ENCODE results near the gene SLC16A6.

SLC16A6 gene

DNA sequence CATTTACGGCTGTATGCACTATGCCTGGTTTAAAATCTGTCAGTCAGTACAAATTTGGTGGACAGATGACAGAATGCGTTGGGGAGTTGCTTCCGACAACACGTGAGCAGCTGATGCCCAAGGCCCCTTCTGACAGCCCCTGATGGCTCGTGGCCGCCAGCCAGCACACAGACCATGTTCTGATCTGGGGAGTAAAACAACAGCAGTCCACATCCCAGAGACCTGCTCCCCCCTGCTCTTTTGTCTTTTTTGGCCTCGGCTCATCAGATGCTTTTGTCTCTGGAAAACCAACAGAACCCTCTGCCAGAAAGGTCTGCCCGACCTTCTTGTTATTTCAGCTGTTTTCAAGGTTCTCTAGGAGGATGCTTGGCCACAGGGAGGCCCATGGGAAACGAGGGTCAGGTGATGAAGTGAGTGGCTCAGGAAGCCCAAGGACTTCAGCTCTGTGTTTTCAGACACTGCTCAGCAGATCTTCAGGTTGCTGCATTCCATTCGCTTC, 11.2 kb upstream of the SLC16A6 start:
- H3K4me1 ChIP-seq (ENCODE audit: insufficient read depth, low read length), result peaks cover 13% of the 10 kb centered on the region
- H3K9ac ChIP-seq (ENCODE audit: low read depth, low read length), result no peak overlapping the region
- H3K36me3 ChIP-seq (ENCODE audit: insufficient read depth, low read length), result no peaks in the 10 kb centered on the region
- H3K9me3 ChIP-seq (ENCODE audit: control insufficient read depth, insufficient read depth, low read length), result no peaks in the 10 kb centered on the region

DNA sequence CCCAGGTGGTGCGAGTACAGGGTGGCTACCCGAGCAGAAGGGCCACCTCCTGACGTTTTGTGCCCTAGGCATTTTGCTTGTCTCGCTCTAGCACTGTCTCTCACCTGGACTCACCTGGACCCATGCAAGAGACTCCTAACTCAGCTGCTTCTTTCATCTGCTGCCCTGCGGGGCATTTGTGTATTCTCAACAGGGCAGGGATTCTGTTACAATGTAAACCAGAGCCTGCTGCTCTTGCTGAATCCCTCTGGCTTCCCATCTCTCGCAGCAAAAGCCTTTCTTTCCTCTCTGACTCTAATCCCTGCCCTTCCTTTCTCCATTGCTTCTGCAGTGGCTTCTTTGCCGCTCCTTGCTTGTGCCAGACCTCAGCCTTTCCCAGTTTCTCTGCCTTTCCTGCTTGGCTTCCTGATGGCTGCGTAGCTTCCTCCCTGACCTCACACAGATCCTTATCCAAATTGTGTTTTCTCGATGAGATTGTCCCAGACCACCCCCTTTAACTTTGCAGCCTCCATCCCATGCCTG, 10.6 kb upstream of the SLC16A6 start:
- no peak overlapping the region for H3K9ac ChIP-seq (ENCODE audit: low read depth, low read length)
- H3K9me3 ChIP-seq (ENCODE audit: control insufficient read depth, insufficient read depth, low read length), result no peaks in the 10 kb centered on the region
- peaks cover 14% of the 10 kb centered on the region for H3K4me1 ChIP-seq (ENCODE audit: insufficient read depth, low read length)
- H3K36me3 ChIP-seq (ENCODE audit: insufficient read depth, low read length), result no peaks in the 10 kb centered on the region

DNA sequence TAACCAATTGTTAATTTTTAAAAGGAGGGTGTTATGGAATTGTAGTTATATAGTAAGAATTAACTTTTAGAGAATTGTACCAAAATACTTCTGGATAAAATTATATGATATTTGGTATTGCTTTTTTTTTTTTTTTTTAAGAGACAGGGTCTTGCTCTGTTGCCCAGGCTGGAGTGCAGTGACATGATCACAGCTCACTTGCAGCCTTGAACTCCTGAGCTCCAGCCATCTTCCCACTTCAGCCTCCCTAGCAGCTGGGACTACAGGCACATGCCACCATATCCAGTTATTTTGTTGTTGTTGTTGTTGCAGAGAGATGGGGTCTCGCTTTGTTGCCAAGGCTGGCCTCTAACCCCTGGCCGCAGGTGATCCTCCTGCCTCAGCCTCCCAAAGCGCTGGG, 8.9 kb upstream of the SLC16A6 start:
- Histone ChIP-seq H3K9me3 (ENCODE audit: control insufficient read depth, insufficient read depth, low read length) (no peaks in the 10 kb centered on the region), H3K4me1 (ENCODE audit: insufficient read depth, low read length) (peaks cover 24% of the 10 kb centered on the region), H3K9ac (ENCODE audit: low read depth, low read length) (no peak overlapping the region), H3K36me3 (ENCODE audit: insufficient read depth, low read length) (no peaks in the 10 kb centered on the region)

DNA sequence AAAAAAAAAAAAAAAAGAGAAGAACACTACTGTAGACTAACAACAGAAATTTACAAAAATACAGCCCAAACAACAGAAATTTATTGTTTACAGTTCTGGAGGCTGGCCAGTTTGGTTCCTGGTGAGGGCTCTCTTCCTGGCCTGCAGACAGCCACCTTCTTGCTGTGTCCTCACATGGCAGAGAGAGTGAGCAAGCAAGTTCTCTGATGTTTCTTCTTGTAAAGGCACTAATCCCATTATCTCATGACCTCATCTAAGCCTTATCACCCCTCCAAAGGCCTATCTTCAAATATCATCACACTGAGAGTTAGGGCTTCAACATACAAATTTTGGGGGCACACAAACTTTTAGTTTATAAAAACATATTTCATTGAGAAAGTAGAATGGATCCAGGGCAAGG, 7.7 kb upstream of the SLC16A6 start:
- H3K4me1 ChIP-seq (ENCODE audit: insufficient read depth, low read length), result peaks cover 36% of the 10 kb centered on the region
- H3K9ac ChIP-seq (ENCODE audit: low read depth, low read length), result no peak overlapping the region
- H3K36me3 ChIP-seq (ENCODE audit: insufficient read depth, low read length), result no peaks in the 10 kb centered on the region
- H3K9me3 ChIP-seq (ENCODE audit: control insufficient read depth, insufficient read depth, low read length), result no peaks in the 10 kb centered on the region

DNA sequence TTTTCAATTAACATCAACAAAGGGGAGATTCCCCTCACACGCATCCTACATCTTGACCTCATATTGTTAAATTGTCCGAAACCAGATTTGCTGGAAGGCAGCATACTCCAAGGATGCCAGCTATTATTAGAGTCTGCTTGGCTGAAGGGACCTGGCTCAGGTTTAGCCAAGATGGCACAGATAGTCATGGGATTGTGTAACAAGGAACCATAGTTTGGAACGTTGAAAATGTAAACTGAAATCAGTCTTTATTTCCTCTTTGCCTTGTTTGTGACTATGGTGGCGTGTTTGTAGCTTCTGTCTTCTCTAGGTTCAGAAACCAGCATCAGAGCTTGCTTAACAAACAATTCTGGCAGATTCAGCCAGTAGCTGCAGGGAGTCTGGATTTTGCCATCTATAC, 6.3 kb upstream of the SLC16A6 start:
- no peaks in the 10 kb centered on the region for H3K36me3 ChIP-seq (ENCODE audit: insufficient read depth, low read length)
- no peaks in the 10 kb centered on the region for H3K9me3 ChIP-seq (ENCODE audit: control insufficient read depth, insufficient read depth, low read length)
- H3K4me1 ChIP-seq (ENCODE audit: insufficient read depth, low read length), result peaks cover 34% of the 10 kb centered on the region
- no peak overlapping the region for H3K9ac ChIP-seq (ENCODE audit: low read depth, low read length)

DNA sequence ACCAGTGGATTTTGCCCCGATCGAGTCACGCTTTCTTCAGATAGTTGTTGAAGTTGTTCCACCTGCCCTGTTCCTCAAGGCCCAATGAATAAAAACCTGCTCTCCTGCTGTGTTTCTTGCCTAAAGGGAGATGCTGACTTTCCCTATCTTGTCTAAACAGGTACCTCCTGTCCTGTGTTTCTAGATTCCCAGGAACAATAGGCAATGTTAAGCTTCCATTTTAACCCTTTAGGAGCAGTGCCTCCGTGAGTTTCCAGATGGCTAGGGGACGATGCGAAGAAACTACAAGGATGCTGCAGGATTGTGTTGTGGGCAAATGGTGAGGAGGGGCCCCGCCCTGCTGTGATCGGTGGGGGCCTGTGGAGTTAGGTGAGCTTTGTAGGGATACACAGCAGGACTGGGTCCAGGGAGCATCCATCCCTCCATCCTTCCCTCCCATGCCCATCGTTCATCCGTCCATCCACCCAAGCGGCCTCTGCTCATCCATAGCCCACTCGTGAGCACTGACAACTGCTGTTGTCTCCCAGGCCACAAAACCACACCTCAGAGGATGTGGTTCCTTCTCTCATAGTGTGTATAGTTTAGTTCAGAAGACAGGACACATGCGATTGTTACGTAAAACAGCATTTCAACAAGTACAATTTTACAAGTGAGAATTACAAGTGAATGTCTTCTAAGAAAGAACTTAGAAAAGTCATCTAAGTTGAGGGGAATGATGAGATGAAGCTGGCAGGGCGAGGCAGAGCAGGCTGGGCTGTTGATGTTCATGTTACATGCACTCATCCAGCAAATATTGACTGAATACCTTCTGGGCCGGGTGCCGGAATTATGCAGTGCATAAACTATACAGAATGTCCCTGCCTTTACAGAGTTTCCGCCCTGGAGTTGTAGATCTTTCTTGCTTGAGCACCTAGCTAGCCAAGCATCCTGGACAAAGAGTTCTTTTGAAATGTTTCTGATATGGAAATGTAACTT, 5.6 kb upstream of the SLC16A6 start:
- Histone ChIP-seq H3K9me3 (ENCODE audit: control insufficient read depth, insufficient read depth, low read length) (no peaks in the 10 kb centered on the region), H3K9ac (ENCODE audit: low read depth, low read length) (no peak overlapping the region), H3K4me1 (ENCODE audit: insufficient read depth, low read length) (peaks cover 27% of the 10 kb centered on the region), H3K36me3 (ENCODE audit: insufficient read depth, low read length) (no peaks in the 10 kb centered on the region)

DNA sequence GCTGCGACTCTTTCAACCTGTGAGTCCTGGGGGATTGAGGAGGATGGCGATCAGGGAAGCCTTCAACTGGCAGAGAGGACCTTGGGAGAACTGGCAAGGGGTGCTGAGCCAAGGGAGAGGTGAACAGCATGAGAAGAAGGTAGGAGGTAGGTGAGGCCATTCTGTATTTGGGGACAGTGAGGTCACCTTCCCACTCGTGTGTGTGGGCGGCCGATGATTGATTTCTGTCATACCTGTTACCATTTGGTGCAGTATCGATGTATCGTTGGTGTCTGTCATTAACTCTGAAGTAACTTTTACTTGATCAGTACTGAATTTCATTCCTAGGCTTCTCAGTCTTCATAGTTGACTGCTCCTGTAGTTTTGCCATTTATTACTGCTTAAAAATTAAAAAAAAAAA, 4.2 kb upstream of the SLC16A6 start:
- no peaks in the 10 kb centered on the region for H3K36me3 ChIP-seq (ENCODE audit: insufficient read depth, low read length)
- peaks cover 27% of the 10 kb centered on the region for H3K4me1 ChIP-seq (ENCODE audit: insufficient read depth, low read length)
- no peaks in the 10 kb centered on the region for H3K9me3 ChIP-seq (ENCODE audit: control insufficient read depth, insufficient read depth, low read length)
- H3K9ac ChIP-seq (ENCODE audit: low read depth, low read length), result no peak overlapping the region

DNA sequence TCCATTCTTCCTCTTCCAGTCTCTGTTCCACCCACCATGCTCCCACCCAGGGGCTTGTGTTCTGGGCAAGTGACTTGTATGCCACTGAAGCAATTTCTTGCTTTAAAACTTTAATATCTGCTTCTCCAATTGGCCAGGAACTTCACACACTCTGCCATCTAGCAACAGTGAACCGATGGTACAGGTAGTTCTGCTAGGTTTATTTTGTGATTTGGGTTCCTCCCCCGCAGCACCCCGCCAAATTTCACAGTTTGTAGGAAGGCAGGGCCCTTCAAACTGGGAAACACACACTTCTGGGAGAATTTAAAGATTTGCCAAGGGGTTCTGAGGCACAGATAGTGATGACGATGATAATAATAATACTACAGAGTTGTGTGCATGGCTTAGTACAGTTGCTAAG, 3.7 kb upstream of the SLC16A6 start:
- Histone ChIP-seq H3K9ac (ENCODE audit: low read depth, low read length) (no peak overlapping the region), H3K9me3 (ENCODE audit: control insufficient read depth, insufficient read depth, low read length) (no peaks in the 10 kb centered on the region), H3K4me1 (ENCODE audit: insufficient read depth, low read length) (peaks cover 30% of the 10 kb centered on the region), H3K36me3 (ENCODE audit: insufficient read depth, low read length) (no peaks in the 10 kb centered on the region)

DNA sequence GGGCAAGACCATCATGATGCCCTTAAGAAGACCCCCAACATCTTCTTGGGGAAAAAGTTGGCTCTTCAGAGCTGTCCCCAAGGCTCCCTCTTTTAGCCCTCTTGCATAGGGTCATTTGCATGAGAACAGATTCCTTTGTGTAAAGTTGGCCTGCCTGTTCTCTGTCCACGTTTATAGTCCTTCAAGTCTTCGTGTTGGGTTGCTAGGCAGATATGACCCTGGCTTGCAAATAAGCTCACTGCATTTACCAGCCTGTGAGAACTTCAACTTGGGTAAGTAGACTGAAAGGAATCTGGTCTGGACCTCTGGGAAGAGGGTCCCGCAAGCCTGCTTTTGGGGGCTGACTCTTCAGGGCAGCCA, 3.2 kb upstream of the SLC16A6 start:
- no peaks in the 10 kb centered on the region for H3K9me3 ChIP-seq (ENCODE audit: control insufficient read depth, insufficient read depth, low read length)
- H3K9ac ChIP-seq (ENCODE audit: low read depth, low read length), result no peak overlapping the region
- H3K36me3 ChIP-seq (ENCODE audit: insufficient read depth, low read length), result no peaks in the 10 kb centered on the region
- peaks cover 34% of the 10 kb centered on the region for H3K4me1 ChIP-seq (ENCODE audit: insufficient read depth, low read length)

DNA sequence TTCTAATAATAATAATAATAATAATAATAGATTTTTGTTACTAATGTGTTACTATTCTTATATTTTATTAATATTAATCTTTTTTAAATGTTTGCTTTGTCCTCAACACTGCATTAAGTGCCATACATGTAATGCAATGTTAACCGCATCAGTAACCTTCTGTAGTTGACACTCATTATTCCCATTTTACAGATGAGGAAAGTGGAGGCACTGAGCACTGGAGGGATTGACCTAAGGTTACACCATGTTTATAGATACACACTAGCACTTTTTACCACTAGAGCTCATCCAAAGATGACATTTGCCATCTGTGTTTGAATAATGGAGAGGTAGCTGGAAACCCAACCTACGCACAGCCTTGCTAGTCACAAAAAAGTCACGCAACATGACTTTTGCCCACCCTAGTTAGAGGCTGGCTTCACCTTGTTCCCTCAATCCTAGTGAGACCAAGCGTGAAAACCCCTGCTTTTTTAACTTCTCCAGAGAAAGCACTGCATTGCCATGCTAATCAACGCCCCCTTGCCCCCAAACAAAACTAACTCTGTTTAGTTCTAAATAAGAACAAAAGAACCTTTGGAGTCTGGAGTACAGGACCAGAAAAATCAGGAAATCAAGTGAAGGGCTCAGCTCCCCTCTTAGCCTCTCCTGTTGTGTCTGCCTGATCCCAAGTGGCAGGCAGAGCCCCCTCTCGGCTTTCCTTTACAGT, 2.7 kb upstream of the SLC16A6 start:
- peaks cover 38% of the 10 kb centered on the region for H3K4me1 ChIP-seq (ENCODE audit: insufficient read depth, low read length)
- no peak overlapping the region for H3K9ac ChIP-seq (ENCODE audit: low read depth, low read length)
- H3K36me3 ChIP-seq (ENCODE audit: insufficient read depth, low read length), result no peaks in the 10 kb centered on the region
- H3K9me3 ChIP-seq (ENCODE audit: control insufficient read depth, insufficient read depth, low read length), result no peaks in the 10 kb centered on the region

DNA sequence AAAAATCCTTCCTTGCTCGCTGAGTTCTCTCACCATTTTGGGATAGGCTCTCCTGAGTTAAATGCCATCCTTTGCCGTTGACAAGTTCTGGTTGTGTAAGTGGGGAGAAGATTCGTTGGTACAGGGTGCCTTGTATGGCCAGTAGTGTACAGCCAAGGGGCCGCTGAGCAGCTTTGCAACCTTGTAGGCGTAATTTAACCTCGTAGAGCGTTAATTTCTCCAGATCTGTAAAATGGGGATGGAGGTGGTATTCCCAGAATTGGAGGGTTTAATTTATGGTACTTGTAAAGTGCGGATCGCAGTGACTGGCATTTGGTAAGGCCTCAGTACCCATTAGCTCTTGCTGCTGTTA, 1.7 kb upstream of the SLC16A6 start:
- H3K4me1 ChIP-seq (ENCODE audit: insufficient read depth, low read length), result peaks cover 42% of the 10 kb centered on the region
- H3K9me3 ChIP-seq (ENCODE audit: control insufficient read depth, insufficient read depth, low read length), result no peaks in the 10 kb centered on the region
- H3K9ac ChIP-seq (ENCODE audit: low read depth, low read length), result peak overlapping the region; percentile 84; the same call in 1 of the 2 replicates

DNA sequence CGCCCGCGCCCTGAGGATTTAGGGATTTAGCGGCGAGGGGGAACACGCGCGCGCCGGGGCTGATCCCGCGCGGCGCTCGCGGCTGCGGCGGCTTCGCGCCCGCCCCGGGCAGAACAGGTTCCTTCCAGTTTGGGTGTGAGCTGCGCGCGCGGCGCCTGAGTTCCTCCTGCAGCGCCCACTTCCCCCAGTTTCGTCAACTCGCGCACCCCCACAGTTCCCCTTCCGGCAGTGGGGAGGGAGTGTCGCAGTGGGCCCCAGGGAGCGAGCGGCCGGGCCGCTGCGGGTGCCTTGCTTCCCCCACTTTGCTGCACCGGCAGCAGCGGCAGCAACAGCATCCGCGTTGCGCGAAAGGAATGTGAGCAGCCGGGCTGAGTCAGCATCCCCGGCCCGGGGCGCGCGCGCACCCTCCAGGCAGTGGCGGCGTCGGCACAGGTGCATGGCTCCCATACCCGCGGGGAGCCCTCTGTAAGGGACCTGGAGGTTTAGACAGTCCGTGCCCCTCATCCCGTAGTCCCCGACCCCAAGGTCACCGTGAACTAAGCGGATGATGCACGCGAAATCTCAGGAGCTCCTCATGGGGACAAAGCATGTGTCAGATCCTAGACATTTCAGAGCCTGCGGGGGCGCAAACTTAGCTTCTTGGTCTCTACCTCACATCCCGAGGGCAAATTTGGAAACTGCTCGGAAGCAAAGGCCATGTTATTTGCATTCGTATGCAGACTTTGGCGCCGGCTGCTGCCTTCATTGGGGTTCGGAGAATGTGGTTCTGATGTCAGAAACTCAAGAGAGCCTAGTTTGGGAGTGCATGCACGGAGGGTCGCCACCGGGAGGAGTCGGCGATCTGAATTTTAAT, 1.1 kb upstream of the SLC16A6 start:
- Histone ChIP-seq H3K9me3 (ENCODE audit: control insufficient read depth, insufficient read depth, low read length) (no peaks in the 10 kb centered on the region), H3K9ac (ENCODE audit: low read depth, low read length) (peak overlapping the region; percentile 84), H3K36me3 (ENCODE audit: insufficient read depth, low read length) (no peaks in the 10 kb centered on the region), H3K4me1 (ENCODE audit: insufficient read depth, low read length) (peaks cover 42% of the 10 kb centered on the region)

More for the DNA sequence above, 1.7 kb upstream of the SLC16A6 start:
- H3K36me3 ChIP-seq (ENCODE audit: insufficient read depth, low read length), result no peaks in the 10 kb centered on the region

DNA sequence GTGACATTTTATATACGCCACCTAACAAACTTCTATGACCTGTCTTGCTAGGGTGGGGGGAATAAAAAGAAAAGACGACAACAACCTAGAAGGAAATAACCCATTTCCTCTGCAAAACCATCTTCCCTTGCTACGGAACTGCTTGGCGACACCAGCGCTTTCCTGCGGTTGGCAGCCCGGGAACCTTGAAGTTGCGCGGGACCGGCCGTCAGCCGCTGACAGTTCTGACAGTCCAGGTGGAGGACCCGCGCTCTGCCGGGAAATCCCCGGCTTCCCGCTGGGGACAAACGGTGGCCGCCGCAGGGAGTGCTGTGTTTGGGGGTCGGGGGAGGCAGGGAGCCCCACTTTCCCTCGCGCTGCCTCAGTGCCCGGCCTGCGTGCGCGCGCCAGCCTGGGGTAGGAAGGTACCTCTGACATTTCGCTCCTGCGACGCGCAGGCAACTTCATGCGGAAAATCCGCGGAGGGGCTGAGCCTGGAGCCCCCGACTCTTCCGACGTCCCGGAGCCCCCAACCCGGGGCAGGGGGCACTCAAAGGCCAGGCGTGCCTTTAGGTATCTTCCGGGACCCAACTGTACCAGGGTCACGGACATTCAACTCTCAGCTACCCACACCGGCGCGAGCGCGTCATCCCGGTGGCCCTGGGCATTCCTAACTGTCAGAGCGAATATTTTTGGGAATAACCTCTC, 516 bp downstream of the SLC16A6 start:
- peak overlapping the region; percentile 84; the same call in 1 of the 2 replicates for H3K9ac ChIP-seq (ENCODE audit: low read depth, low read length)
- peaks cover 34% of the 10 kb centered on the region for H3K4me1 ChIP-seq (ENCODE audit: insufficient read depth, low read length)
- no peaks in the 10 kb centered on the region for H3K36me3 ChIP-seq (ENCODE audit: insufficient read depth, low read length)
- H3K9me3 ChIP-seq (ENCODE audit: control insufficient read depth, insufficient read depth, low read length), result no peaks in the 10 kb centered on the region

DNA sequence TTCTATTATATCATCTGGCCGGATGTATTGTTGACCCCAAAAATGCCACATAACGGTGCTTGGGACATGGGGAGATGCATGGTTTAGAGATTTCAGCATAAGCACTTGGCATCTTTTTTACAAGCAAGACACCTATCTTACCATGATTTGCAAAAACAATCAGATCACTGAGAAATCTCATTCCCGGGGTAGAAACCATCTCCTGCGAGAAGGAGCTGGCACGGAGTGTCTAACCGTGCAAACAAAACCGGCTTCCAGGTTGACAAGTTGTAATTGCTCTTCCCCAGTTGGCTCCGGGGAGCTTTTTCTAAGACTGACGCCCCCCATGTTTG, 1.0 kb downstream of the SLC16A6 start:
- H3K36me3 ChIP-seq (ENCODE audit: insufficient read depth, low read length), result no peaks in the 10 kb centered on the region
- H3K9ac ChIP-seq (ENCODE audit: low read depth, low read length), result peak overlapping the region; percentile 84; the same call in 1 of the 2 replicates
- peaks cover 32% of the 10 kb centered on the region for H3K4me1 ChIP-seq (ENCODE audit: insufficient read depth, low read length)
- H3K9me3 ChIP-seq (ENCODE audit: control insufficient read depth, insufficient read depth, low read length), result no peaks in the 10 kb centered on the region

All from ES-I3 (cell line).